ENCODE data around the gene EXOC2.

DNA sequence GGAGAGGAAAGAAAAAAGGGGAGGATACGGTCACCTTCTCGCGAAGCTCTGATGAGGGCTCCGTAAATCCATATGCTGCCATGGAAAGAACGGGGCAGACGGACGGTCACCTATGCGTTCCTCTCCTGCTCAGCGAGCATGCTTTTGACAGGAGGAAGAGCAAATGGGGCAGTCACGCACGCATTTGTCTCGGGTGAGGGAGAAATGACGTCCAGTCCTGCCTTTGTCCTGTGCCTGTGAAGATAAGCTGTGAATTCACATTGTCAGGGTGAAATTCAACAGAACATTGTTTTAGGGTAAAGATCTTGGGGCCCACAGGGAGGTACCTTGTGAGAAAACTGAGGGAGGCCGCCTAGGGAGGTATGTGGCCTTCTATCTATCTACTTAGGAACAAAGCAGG, 217.6 kb downstream of the EXOC2 start:
- TF ChIP-seq MAX (IDR thresholded peaks at IDR 0.05) (no peak), POLR2A (IDR thresholded peaks at IDR 0.05; ENCODE audit: borderline replicate concordance, extremely low read depth, insufficient read depth, insufficient read length) (no peak), FOSL1 (IDR thresholded peaks at IDR 0.05; ENCODE audit: low read depth) (no peak), CTCF (IDR thresholded peaks at IDR 0.05 in 2 of 3, conservative IDR thresholded peaks at IDR 0.05 in 1 of 3; ENCODE audit: borderline replicate concordance in 1 of 3, insufficient read depth in 1 of 3, low read depth in 2 of 3, low read length in 2 of 3) (no peak), POLR2AphosphoS5 (IDR thresholded peaks at IDR 0.05; ENCODE audit: low read depth, low read length) (no peak), ZFX (IDR thresholded peaks at IDR 0.05) (no peak)
- TF ChIP-seq, protein P1, sequence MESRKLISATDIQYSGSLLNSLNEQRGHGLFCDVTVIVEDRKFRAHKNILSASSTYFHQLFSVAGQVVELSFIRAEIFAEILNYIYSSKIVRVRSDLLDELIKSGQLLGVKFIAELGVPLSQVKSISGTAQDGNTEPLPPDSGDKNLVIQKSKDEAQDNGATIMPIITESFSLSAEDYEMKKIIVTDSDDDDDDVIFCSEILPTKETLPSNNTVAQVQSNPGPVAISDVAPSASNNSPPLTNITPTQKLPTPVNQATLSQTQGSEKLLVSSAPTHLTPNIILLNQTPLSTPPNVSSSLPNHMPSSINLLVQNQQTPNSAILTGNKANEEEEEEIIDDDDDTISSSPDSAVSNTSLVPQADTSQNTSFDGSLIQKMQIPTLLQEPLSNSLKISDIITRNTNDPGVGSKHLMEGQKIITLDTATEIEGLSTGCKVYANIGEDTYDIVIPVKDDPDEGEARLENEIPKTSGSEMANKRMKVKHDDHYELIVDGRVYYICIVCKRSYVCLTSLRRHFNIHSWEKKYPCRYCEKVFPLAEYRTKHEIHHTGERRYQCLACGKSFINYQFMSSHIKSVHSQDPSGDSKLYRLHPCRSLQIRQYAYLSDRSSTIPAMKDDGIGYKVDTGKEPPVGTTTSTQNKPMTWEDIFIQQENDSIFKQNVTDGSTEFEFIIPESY (IDR thresholded peaks at IDR 0.05; ENCODE audit: extremely low read depth, insufficient replicate concordance, low read length): no peak

Data from HCT116 (cell line).